ENCODE data around the gene PRDM4.

Gene PRDM4

DNA sequence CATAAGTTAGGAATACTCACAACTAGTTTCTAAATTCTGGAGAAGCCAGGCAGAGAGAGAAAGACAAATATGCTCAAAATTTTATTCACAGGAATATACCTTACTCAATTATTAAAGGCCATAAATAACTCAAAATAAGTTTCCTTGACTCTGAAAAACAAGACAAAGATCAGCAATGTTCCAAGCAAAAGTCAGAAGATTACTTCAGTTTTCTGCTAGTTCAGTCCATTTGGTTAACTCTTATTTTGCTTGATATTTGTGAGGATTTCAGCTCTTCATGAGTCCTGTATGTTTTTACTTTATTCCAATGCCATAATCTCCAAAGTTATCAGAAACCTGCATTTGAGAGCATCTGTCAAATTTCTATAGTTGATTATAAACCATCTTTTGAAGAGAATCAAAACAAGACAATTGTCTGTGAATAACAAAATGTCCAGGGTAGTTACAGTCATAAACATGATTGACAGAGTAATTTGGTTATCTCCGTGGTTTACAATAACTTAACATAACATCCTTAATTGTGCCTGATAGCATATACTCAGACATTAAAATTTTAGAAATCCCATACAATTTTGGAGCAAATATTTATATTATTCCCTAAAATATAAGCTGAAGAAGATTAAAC is 30.6 kb upstream of the PRDM4 start:
- H3K27ac ChIP-seq: no peak overlapping the region
- TF ChIP-seq, protein P1, sequence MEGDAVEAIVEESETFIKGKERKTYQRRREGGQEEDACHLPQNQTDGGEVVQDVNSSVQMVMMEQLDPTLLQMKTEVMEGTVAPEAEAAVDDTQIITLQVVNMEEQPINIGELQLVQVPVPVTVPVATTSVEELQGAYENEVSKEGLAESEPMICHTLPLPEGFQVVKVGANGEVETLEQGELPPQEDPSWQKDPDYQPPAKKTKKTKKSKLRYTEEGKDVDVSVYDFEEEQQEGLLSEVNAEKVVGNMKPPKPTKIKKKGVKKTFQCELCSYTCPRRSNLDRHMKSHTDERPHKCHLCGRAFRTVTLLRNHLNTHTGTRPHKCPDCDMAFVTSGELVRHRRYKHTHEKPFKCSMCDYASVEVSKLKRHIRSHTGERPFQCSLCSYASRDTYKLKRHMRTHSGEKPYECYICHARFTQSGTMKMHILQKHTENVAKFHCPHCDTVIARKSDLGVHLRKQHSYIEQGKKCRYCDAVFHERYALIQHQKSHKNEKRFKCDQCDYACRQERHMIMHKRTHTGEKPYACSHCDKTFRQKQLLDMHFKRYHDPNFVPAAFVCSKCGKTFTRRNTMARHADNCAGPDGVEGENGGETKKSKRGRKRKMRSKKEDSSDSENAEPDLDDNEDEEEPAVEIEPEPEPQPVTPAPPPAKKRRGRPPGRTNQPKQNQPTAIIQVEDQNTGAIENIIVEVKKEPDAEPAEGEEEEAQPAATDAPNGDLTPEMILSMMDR (conservative IDR thresholded peaks at IDR 0.05): no peak

DNA sequence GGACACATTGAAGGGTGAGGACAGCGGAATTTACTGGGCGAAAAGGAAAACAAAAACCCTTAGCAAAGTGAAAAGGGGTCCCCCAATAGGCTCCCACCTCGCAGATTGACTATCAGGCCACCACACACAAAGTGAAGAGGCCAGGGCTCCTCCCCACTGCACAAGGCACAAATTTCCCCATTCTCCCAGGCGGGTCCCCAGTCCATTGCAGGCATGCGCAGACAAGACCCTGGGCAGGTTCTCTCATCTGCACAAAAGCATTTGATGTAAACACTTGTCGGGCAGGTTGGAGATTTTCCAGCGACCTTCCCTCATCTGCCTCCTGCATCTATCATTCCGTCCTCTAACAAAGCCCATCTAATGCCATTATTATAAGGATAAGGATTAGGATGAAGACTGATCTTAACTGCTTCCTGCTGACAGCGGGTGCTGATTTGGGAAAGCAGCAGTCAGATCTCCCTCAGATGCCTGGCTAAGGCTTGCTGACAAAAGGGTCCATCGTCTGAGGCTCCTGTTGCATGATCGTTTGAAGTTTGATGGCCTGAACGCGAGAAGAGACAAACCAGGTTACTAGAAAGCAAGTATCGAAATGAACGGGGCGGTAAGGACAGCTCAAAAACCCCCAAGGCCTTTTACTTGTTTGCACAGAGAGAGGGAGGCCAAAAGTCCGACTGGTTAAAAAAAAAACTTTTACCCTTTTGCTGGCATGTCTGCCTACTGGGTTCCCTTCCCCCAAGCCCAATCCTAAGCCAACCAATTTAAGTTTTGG is 27.9 kb upstream of the PRDM4 start:
- TF ChIP-seq, protein P1 (conservative IDR thresholded peaks at IDR 0.05): no peak
- no peak overlapping the region for H3K27ac ChIP-seq

- H3K27ac ChIP-seq: no peak overlapping the region
- TF ChIP-seq, protein P1 (conservative IDR thresholded peaks at IDR 0.05): no peak
These were observed 27.3 kb upstream of the PRDM4 start for GRCh38 chr12:107788281-107788680.

- TF ChIP-seq, protein P1 (conservative IDR thresholded peaks at IDR 0.05): no peak
- no peak overlapping the region for H3K27ac ChIP-seq
These were observed 22.8 kb upstream of the PRDM4 start for GRCh38 chr12:107783406-107784376.

GRCh38 chr12:107782067-107782466 is 21.1 kb upstream of the PRDM4 start:
- TF ChIP-seq, protein P1 (conservative IDR thresholded peaks at IDR 0.05): no peak
- H3K27ac ChIP-seq: no peak overlapping the region

- no peak overlapping the region for H3K27ac ChIP-seq
- TF ChIP-seq, protein P1 (conservative IDR thresholded peaks at IDR 0.05): no peak
These were observed 19.4 kb upstream of the PRDM4 start for GRCh38 chr12:107780298-107780697.

All from VCaP (cell line).